ENCODE data around the gene SLC10A7.

GRCh38 chr4:146335763-146336409, 185.9 kb downstream of the SLC10A7 start:
- TF ChIP-seq CTCF (conservative IDR thresholded peaks at IDR 0.05 in 1 of 2, IDR thresholded peaks at IDR 0.05 in 1 of 2; ENCODE audit: extremely low read depth in 1 of 2, insufficient read depth in 1 of 2, low read depth in 1 of 2, low read length in 2 of 2) (no peak), EZH2 (IDR thresholded peaks at IDR 0.05; ENCODE audit: borderline replicate concordance, low read length) (no peak)

Measured in mammary epithelial cell (primary cell).